IMR-90 (cell line): ENCODE data around the gene SEPTIN8. TPM values are rescaled to one million over a fixed set of nuclear protein-coding genes. Genes with fewer than 3 reads are reported as not detected.

Source experiments
- ATAC-seq: fragments of 200-7000 bp; cut with Tn5 transposase; 2 replicates; pipeline ENCODE4 v1.9.1; 2020; ENCODE audit warnings: low read depth, mild to moderate bottlenecking, moderate library complexity
- BruUV-seq: library from RNA; stranded (reverse); fragments of 400-500 nt; replicated peaks from 2 replicates; lab custom pipeline; 2021; lab: Mats Ljungman, UMichigan
- CTCF ChIA-PET: fragments of 300-600 bp; formaldehyde crosslinking; extraction: SDS; loops from one replicate; lab custom pipeline; 2021; ENCODE audit warnings: antibody characterized with exemption; lab: Yijun Ruan, JAX
- POLR2A ChIA-PET: fragments of 300-600 bp; sonication (Branson Sonifier 250); formaldehyde crosslinking; loops from one replicate; lab custom pipeline; 2022; ENCODE audit warnings: antibody characterized with exemption; ENCODE audit not compliant: unreplicated experiment; lab: Charles Lee
- DNase-seq: peaks from one replicate; pipeline ENCODE4 v3.0.0; 2013
- H2AFZ ChIP-seq: replicated peaks from 2 replicates; pipeline ENCODE3; 2013; ENCODE audit warnings: low read length, mild to moderate bottlenecking; ENCODE audit not compliant: poor library complexity
- H2AK5ac ChIP-seq: 2 replicates; pipeline ENCODE4 v1.6.1; 2013; ENCODE audit warnings: low read depth, low read length, inconsistent platforms
- H2AK9ac ChIP-seq: replicated peaks from 2 replicates; pipeline ENCODE3; 2013; ENCODE audit warnings: mild to moderate bottlenecking, low read depth, low read length, moderate library complexity; ENCODE audit not compliant: poor library complexity
- H2BK120ac ChIP-seq: 2 replicates; pipeline ENCODE4 v1.6.1; 2013; ENCODE audit warnings: low read depth, low read length, inconsistent platforms
- H2BK15ac ChIP-seq: 3 replicates; pipeline ENCODE4 v1.6.1; 2013; ENCODE audit warnings: low read depth, low read length, inconsistent platforms
- H2BK20ac ChIP-seq: 2 replicates; pipeline ENCODE4 v1.6.1; 2013; ENCODE audit warnings: low read depth, mild to moderate bottlenecking, inconsistent platforms, low read length, moderate library complexity
- H2BK5ac ChIP-seq: 2 replicates; pipeline ENCODE4 v1.6.1; 2013; ENCODE audit warnings: mild to moderate bottlenecking, low read depth, low read length, inconsistent platforms; ENCODE audit not compliant: poor library complexity, severe bottlenecking
- H3K14ac ChIP-seq: replicated peaks from 2 replicates; pipeline ENCODE4 v1.6.1; 2013; ENCODE audit warnings: low read depth, low read length, inconsistent platforms
- H3K18ac ChIP-seq: 2 replicates; pipeline ENCODE4 v1.6.1; 2013; ENCODE audit warnings: low read depth, low read length, control low read depth
- H3K23ac ChIP-seq: 2 replicates; pipeline ENCODE4 v1.6.1; 2013; ENCODE audit warnings: low read depth, low read length, inconsistent platforms
- H3K27ac ChIP-seq: 2 replicates; pipeline ENCODE4 v1.5.1; 2013; ENCODE audit warnings: mild to moderate bottlenecking, control low read depth, low read length; ENCODE audit not compliant: insufficient read depth
- H3K27me3 ChIP-seq: 2 replicates; pipeline ENCODE4 v1.6.1; 2013; ENCODE audit warnings: low read length; ENCODE audit not compliant: control insufficient read depth, insufficient read depth
- H3K36me3 ChIP-seq: 2 replicates; pipeline ENCODE4 v1.6.1; 2013; ENCODE audit warnings: low read length, mixed read lengths; ENCODE audit not compliant: control insufficient read depth, insufficient read depth
- H3K4ac ChIP-seq: 2 replicates; pipeline ENCODE4 v1.6.1; 2013; ENCODE audit warnings: low read depth, low read length, inconsistent platforms
- H3K4me1 ChIP-seq: 2 replicates; pipeline ENCODE4 v1.6.1; 2013; ENCODE audit warnings: low read length, mixed read lengths; ENCODE audit not compliant: control insufficient read depth, insufficient read depth
- H3K4me2 ChIP-seq: 2 replicates; pipeline ENCODE4 v1.6.1; 2013; ENCODE audit warnings: low read depth, mild to moderate bottlenecking, control low read depth, low read length, moderate library complexity
- H3K4me3 ChIP-seq: 2 replicates; pipeline ENCODE4 v1.5.1; 2013; ENCODE audit warnings: low read depth, mild to moderate bottlenecking, control low read depth, low read length, moderate library complexity; ENCODE audit not compliant: insufficient read depth
- H3K56ac ChIP-seq: 2 replicates; pipeline ENCODE4 v1.6.1; 2013; ENCODE audit warnings: low read length, inconsistent platforms; ENCODE audit not compliant: insufficient read depth; ENCODE audit errors: extremely low read depth
- H3K79me1 ChIP-seq, 2 experiments: 2 replicates each; pipeline ENCODE4 v1.6.1; 2013; ENCODE audit warnings: low read length in 2 of 2, inconsistent platforms in 1 of 2, low read depth in 1 of 2
- H3K9ac ChIP-seq: 2 replicates; pipeline ENCODE4 v1.6.1; 2013; ENCODE audit warnings: low read depth, low read length, control low read depth
- H3K9me1 ChIP-seq: 2 replicates; pipeline ENCODE4 v1.6.1; 2013; ENCODE audit warnings: low read length, inconsistent platforms; ENCODE audit not compliant: insufficient read depth
- H3K9me3 ChIP-seq: 2 replicates; pipeline ENCODE4 v1.6.1; 2013; ENCODE audit warnings: low read length; ENCODE audit not compliant: control insufficient read depth, insufficient read depth
- H4K20me1 ChIP-seq: 2 replicates; pipeline ENCODE4 v1.6.1; 2013; ENCODE audit warnings: low read length, inconsistent platforms; ENCODE audit not compliant: insufficient read depth
- H4K5ac ChIP-seq: 2 replicates; pipeline ENCODE4 v1.6.1; 2013; ENCODE audit warnings: mild to moderate bottlenecking, low read depth, low read length, control low read depth
- H4K8ac ChIP-seq, 2 experiments: 2 replicates each; pipeline ENCODE4 v1.6.1; 2013; ENCODE audit warnings: low read depth in 2 of 2, low read length in 2 of 2, control low read depth in 1 of 2, inconsistent platforms in 1 of 2
- H4K91ac ChIP-seq: 2 replicates; pipeline ENCODE4 v1.6.1; 2013; ENCODE audit warnings: low read depth, low read length, inconsistent platforms; ENCODE audit not compliant: insufficient read depth
- BHLHE40 ChIP-seq: fragments of 150-350 bp; IDR thresholded peaks from 2 replicates; pipeline ENCODE4 v1.6.1; 2016; ENCODE audit warnings: mild to moderate bottlenecking, low read depth, low read length
- MAFK ChIP-seq: IDR thresholded peaks from 2 replicates; pipeline ENCODE4 v1.6.1; 2012; ENCODE audit warnings: low read depth, low read length, improper control_type of control experiment
- MAZ ChIP-seq: IDR thresholded peaks from 2 replicates; pipeline ENCODE4 v1.6.1; 2012; ENCODE audit warnings: low read depth, mild to moderate bottlenecking, low read length, improper control_type of control experiment, moderate library complexity, borderline replicate concordance
- RFX5 ChIP-seq: IDR thresholded peaks from 2 replicates; pipeline ENCODE4 v1.8.0; 2012; ENCODE audit warnings: low read depth, mild to moderate bottlenecking, low read length, moderate library complexity
- WGBS, 2 experiments: methylation state at CpG; one replicate each; pipeline versions ENCODE4 v1.1.5 to v1.1.7; 2013; ENCODE audit warnings: missing lambda C conversion rate in 2 of 2; ENCODE audit not compliant: insufficient read length in 1 of 2; ENCODE audit errors: extremely low coverage in 2 of 2; 5-methylcytosine and 5-hydroxymethylcytosine counted together
- dilution Hi-C: fragments of 300-500 bp; cut with HindIII; formaldehyde crosslinking; loops from one replicate; pipeline ENCODE4 v1.14.3; 2018; ENCODE audit warnings: low sequenced_read_pairs; ENCODE audit not compliant: unreplicated experiment
- in situ Hi-C: fragments of 300-500 bp; cut with MboI; formaldehyde crosslinking; loops from 3 replicates; pipeline ENCODE4 v1.14.3; 2019; ENCODE audit warnings: low sequenced_read_pairs, inconsistent platforms, mixed read lengths
- intact Hi-C: fragments of 100-400 bp; cut with micrococcal nuclease; formaldehyde crosslinking; loops from 2 replicates; pipeline ENCODE4 v1.10.0; 2022
- polyA plus RNA-seq, 3 experiments: library from polyadenylated mRNA; depleted of rRNA; stranded (reverse); fragments of >200 nt; gene quantifications; 2 replicates each; pipeline ENCODE4 v1.2.3, GENCODE V29; 2012; ENCODE audit warnings: low replicate concordance in 1 of 3
- total RNA-seq: library from RNA; depleted of rRNA; stranded (reverse); fragments of >200 nt; gene quantifications from 2 replicates; pipeline ENCODE4 v1.2.3, GENCODE V29; 2012
- TF ChIP-seq, protein P1 (sequence below): conservative IDR thresholded peaks from 2 replicates; pipeline ENCODE4 v1.5.1; 2012; ENCODE audit warnings: mild to moderate bottlenecking, low read depth, low read length, improper control_type of control experiment

Gene SEPTIN8
- total and polyA plus RNA-seq, 2 of the 4 experiments (the other 2 are of a cell fraction) = 56.2 to 67.2 TPM

DNA sequence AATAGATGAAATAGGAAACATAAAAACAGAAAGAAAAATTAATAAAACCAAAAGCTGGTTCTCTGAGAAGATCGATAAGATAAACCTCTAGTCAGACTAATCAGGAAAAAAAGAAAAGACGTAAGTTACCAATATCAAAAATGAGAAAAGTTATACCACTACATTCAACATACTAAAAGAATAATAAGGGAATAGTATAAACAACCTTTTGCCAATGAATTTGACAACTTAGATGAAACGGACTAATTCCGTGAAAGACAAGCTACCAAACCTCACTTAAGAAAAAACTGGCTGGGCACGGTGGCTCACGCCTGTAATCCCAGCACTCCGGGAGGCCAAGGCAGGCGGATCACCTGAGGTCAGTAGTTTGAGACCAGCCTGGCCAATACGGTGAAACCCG is 47.1 kb downstream of the SEPTIN8 start:
- in situ Hi-C loops (no loop called here), dilution Hi-C loops (no loop called here), intact Hi-C loops (no loop called here)
- H2AK9ac ChIP-seq = no peak overlapping the region
- DNase-seq (no peak), ATAC-seq (no peak)
- H2BK120ac ChIP-seq = no peak overlapping the region
- no peak overlapping the region for H3K56ac ChIP-seq
- H3K9me1 ChIP-seq = 0 out of 2 replicates have a peak, but pooled peaks cover 2% of the 10 kb centered on the region
- no peak overlapping the region for H2BK15ac ChIP-seq
- no peak overlapping the region for H3K4me3 ChIP-seq
- no peak overlapping the region for H3K9ac ChIP-seq
- H2BK5ac ChIP-seq = no peak overlapping the region
- no peak overlapping the region for H2AFZ ChIP-seq
- H4K20me1 ChIP-seq = no peaks in the 10 kb centered on the region
- no peak overlapping the region for H3K18ac ChIP-seq
- H3K14ac ChIP-seq = no peak overlapping the region
- no peak overlapping the region for H4K5ac ChIP-seq
- no peak overlapping the region for H4K8ac ChIP-seq
- POLR2A ChIA-PET = interaction anchor here (0.6 kb wide), 1 partner anchor 18 kb away, joined by 3 read pairs; no protein-coding TSS in a partner anchor
- H4K91ac ChIP-seq = no peak overlapping the region
- no peak overlapping the region for H3K27ac ChIP-seq
- BruUV-seq = no TSS peak
- H3K79me1 ChIP-seq = peaks cover 0 to 5% of the 10 kb centered on the region in 2 experiments; a peak in 1 of 4 replicates
- H3K23ac ChIP-seq = no peak overlapping the region
- H3K27me3 ChIP-seq = no peaks in the 10 kb centered on the region
- H3K36me3 ChIP-seq = peaks cover 2% of the 10 kb centered on the region; the same call in 1 of the 2 replicates
- no peak overlapping the region for H2AK5ac ChIP-seq
- H3K4me1 ChIP-seq = no peaks in the 10 kb centered on the region
- TF ChIP-seq, protein P1, sequence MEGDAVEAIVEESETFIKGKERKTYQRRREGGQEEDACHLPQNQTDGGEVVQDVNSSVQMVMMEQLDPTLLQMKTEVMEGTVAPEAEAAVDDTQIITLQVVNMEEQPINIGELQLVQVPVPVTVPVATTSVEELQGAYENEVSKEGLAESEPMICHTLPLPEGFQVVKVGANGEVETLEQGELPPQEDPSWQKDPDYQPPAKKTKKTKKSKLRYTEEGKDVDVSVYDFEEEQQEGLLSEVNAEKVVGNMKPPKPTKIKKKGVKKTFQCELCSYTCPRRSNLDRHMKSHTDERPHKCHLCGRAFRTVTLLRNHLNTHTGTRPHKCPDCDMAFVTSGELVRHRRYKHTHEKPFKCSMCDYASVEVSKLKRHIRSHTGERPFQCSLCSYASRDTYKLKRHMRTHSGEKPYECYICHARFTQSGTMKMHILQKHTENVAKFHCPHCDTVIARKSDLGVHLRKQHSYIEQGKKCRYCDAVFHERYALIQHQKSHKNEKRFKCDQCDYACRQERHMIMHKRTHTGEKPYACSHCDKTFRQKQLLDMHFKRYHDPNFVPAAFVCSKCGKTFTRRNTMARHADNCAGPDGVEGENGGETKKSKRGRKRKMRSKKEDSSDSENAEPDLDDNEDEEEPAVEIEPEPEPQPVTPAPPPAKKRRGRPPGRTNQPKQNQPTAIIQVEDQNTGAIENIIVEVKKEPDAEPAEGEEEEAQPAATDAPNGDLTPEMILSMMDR = no peak
- TF ChIP-seq MAFK (no peak), MAZ (no peak), BHLHE40 (no peak), RFX5 (no peak)
- no peak overlapping the region for H3K4me2 ChIP-seq
- H3K9me3 ChIP-seq = no peaks in the 10 kb centered on the region
- no peak overlapping the region for H2BK20ac ChIP-seq
- H3K4ac ChIP-seq = no peak overlapping the region
- WGBS, 2 experiments = no CpG with 5 or more reads among the region's 10 CpGs
- CTCF ChIA-PET = interaction anchor here (1.2 kb wide), 1 partner anchor 14 kb away, joined by 3 read pairs; no protein-coding TSS in a partner anchor
